HepG2 (cell line): Measurements from ENCODE around the gene ZFP69. TPM values are rescaled to one million over a fixed set of nuclear protein-coding genes. Genes with fewer than 3 reads are reported as not detected.
A peak's percentile ranks its signal among the peaks of the same experiment; 100 is the strongest.

ENCODE experiments used
- ELF1 ChIP-seq: sonication (generic); formaldehyde crosslinking; IDR thresholded peaks from 2 replicates; pipeline ENCODE4 v1.4.0; 2020; ENCODE audit warnings: missing genetic modification reagents
- GLMP ChIP-seq: sonication (generic); formaldehyde crosslinking; IDR thresholded peaks from 2 replicates; pipeline ENCODE4 v1.9.0; 2021; ENCODE audit warnings: missing genetic modification reagents, mild to moderate bottlenecking, borderline replicate concordance
- IRF9 ChIP-seq: sonication (generic); formaldehyde crosslinking; IDR thresholded peaks from 2 replicates; pipeline ENCODE4 v1.8.0; 2022; ENCODE audit warnings: missing genetic modification reagents, mild to moderate bottlenecking, borderline replicate concordance
- KDM2A ChIP-seq: sonication (generic); formaldehyde crosslinking; IDR thresholded peaks from 2 replicates; pipeline ENCODE4 v1.4.0; 2020; ENCODE audit warnings: low read depth, missing genetic modification reagents, borderline replicate concordance
- MAFF ChIP-seq: IDR thresholded peaks from 2 replicates; pipeline ENCODE4 v1.6.1; 2011; ENCODE audit warnings: low read depth, low read length, improper control_type of control experiment
- PRDM15 ChIP-seq: sonication (generic); formaldehyde crosslinking; IDR thresholded peaks from 2 replicates; pipeline ENCODE4 v1.4.0; 2020; ENCODE audit warnings: missing genetic modification reagents
- SALL1 ChIP-seq: sonication (generic); formaldehyde crosslinking; IDR thresholded peaks from 2 replicates; pipeline ENCODE4 v1.8.0; 2022; ENCODE audit warnings: mild to moderate bottlenecking, missing genetic modification reagents
- SMAD3 ChIP-seq: sonication (generic); formaldehyde crosslinking; IDR thresholded peaks from 2 replicates; pipeline ENCODE4 v1.4.0; 2020; ENCODE audit warnings: missing genetic modification reagents
- USF2 ChIP-seq, 2 experiments: sonication (generic) in 1 of 2; formaldehyde crosslinking in 1 of 2; IDR thresholded peaks; 2 replicates each; pipeline versions ENCODE4 v1.5.1 to v1.6.1; 2011 to 2020; ENCODE audit warnings: borderline replicate concordance in 1 of 2, low read depth in 1 of 2, low read length in 1 of 2, mild to moderate bottlenecking in 1 of 2, missing genetic modification reagents in 1 of 2, moderate library complexity in 1 of 2
- ZKSCAN1 ChIP-seq: fragments of 150-350 bp; IDR thresholded peaks from 2 replicates; pipeline ENCODE4 v1.6.1; 2014; ENCODE audit warnings: low read length
- ZNF225 ChIP-seq: sonication (generic); formaldehyde crosslinking; IDR thresholded peaks from 2 replicates; pipeline ENCODE4 v1.4.0; 2020; ENCODE audit warnings: mild to moderate bottlenecking, missing genetic modification reagents
- ZNF292 ChIP-seq: sonication (generic); formaldehyde crosslinking; IDR thresholded peaks from 2 replicates; pipeline ENCODE4 v1.8.1; 2022; ENCODE audit warnings: mild to moderate bottlenecking, low read depth, missing genetic modification reagents, borderline replicate concordance
- ZNF331 ChIP-seq: sonication (generic); formaldehyde crosslinking; IDR thresholded peaks from 2 replicates; pipeline ENCODE4 v1.4.0; 2020; ENCODE audit warnings: missing genetic modification reagents
- ZNF335 ChIP-seq: sonication (generic); formaldehyde crosslinking; IDR thresholded peaks from 2 replicates; pipeline ENCODE4 v1.4.0; 2020; ENCODE audit warnings: missing genetic modification reagents
- ZNF703 ChIP-seq: sonication (generic); formaldehyde crosslinking; IDR thresholded peaks from 2 replicates; pipeline ENCODE4 v1.5.1; 2020; ENCODE audit warnings: missing genetic modification reagents, mild to moderate bottlenecking, moderate library complexity, borderline replicate concordance
- polyA plus RNA-seq, 8 experiments: library from polyadenylated mRNA; depleted of rRNA in 3 of 8; stranded (reverse) in 7 of 8; unstranded in 1 of 8; fragments of >200 nt; fragmentation: Illumina TruSeq in 4 of 8; extraction: Trizol in 4 of 8; gene quantifications; 2 replicates each; pipeline versions ENCODE4 v1.2.1 to v1.2.3, GENCODE V29; 2011 to 2016; ENCODE audit warnings: low read depth in 4 of 8, missing spikeins in 1 of 8, mixed read lengths in 1 of 8; ENCODE audit not compliant: insufficient read depth in 1 of 8
- total RNA-seq, 5 experiments: library from RNA; depleted of rRNA; stranded (reverse); fragments of >200 nt; fragmentation: Illumina TruSeq; extraction: Trizol; gene quantifications; 2 replicates each; pipeline ENCODE4 v1.2.3, GENCODE V29; 2016; ENCODE audit warnings: low read depth in 1 of 5
- TF ChIP-seq, protein P1 (sequence below): sonication (generic); formaldehyde crosslinking; IDR thresholded peaks from 2 replicates; pipeline ENCODE4 v1.5.1; 2020; ENCODE audit warnings: mild to moderate bottlenecking, missing genetic modification reagents, moderate library complexity
- TF ChIP-seq, protein P2 (sequence below): sonication (generic); formaldehyde crosslinking; IDR thresholded peaks from 2 replicates; pipeline ENCODE4 v1.5.0; 2020; ENCODE audit warnings: mild to moderate bottlenecking, missing genetic modification reagents, moderate library complexity

ZFP69 gene
- total and polyA plus RNA-seq, 2 of the 13 experiments (the other 11 are each of a cell fraction or from before 2014, with no cell fraction given): 2.6 to 5.6 TPM

DNA sequence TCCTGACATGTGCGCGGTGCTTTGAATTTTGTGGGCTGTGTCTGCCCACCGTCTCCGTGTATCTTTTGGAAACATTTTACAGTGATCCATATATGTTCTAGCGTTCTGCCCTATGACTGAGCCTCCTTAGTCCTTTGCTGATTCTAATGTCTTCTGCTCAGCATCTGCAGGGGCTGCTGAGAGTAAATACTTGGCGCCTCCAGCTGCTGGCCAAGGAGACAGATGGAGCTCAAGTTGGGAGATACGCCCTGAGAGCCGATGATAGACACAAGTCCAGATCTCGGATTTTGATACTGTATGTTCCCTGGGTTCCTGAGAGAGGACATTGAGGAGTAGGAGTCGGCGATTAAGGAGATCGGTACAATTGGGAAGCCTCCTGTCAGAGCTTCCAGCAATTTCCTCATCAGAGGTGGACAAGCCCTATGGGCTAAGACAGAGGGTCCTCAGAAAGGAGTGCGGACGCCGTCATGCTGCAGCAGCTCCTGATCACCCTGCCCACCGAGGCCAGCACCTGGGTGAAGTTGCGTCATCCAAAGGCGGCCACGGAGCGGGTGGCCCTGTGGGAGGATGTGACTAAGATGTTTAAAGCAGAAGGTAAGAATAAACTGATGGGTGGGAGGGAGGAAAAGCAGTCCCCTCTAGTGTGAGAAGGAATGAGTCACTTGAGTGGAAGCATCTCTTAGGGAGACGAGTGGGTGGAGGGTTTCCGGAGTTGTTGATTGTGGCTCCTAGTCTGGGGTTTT is 26.4 kb upstream of the ZFP69 start (continued):
- TF ChIP-seq, protein P1, sequence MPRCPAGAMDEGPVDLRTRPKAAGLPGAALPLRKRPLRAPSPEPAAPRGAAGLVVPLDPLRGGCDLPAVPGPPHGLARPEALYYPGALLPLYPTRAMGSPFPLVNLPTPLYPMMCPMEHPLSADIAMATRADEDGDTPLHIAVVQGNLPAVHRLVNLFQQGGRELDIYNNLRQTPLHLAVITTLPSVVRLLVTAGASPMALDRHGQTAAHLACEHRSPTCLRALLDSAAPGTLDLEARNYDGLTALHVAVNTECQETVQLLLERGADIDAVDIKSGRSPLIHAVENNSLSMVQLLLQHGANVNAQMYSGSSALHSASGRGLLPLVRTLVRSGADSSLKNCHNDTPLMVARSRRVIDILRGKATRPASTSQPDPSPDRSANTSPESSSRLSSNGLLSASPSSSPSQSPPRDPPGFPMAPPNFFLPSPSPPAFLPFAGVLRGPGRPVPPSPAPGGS (CRISPR knock-in tag): no peak
- TF ChIP-seq PRDM15 (CRISPR knock-in tag): no peak; the same call in 1 of the 2 replicates
- 0 out of 2 replicates have a peak, but pooled peaks have one; percentile 6 for TF ChIP-seq IRF9
- peak; percentile 39; the same call in 1 of the 2 replicates for TF ChIP-seq ZNF292 (CRISPR knock-in tag)
- TF ChIP-seq ZKSCAN1: no peak
- peak; percentile 62 for TF ChIP-seq SALL1 (CRISPR knock-in tag)
- TF ChIP-seq ELF1 (CRISPR knock-in tag): no peak
- no peak for TF ChIP-seq GLMP (CRISPR knock-in tag)
- no peak for TF ChIP-seq ZNF225
- TF ChIP-seq, protein P2, sequence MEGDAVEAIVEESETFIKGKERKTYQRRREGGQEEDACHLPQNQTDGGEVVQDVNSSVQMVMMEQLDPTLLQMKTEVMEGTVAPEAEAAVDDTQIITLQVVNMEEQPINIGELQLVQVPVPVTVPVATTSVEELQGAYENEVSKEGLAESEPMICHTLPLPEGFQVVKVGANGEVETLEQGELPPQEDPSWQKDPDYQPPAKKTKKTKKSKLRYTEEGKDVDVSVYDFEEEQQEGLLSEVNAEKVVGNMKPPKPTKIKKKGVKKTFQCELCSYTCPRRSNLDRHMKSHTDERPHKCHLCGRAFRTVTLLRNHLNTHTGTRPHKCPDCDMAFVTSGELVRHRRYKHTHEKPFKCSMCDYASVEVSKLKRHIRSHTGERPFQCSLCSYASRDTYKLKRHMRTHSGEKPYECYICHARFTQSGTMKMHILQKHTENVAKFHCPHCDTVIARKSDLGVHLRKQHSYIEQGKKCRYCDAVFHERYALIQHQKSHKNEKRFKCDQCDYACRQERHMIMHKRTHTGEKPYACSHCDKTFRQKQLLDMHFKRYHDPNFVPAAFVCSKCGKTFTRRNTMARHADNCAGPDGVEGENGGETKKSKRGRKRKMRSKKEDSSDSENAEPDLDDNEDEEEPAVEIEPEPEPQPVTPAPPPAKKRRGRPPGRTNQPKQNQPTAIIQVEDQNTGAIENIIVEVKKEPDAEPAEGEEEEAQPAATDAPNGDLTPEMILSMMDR (CRISPR knock-in tag): no peak
- no peak for TF ChIP-seq ZNF335 (CRISPR knock-in tag)
- no peak for TF ChIP-seq ZNF703 (CRISPR knock-in tag)
- 0 out of 2 replicates have a peak, but pooled peaks have one; percentile 16 for TF ChIP-seq SMAD3 (CRISPR knock-in tag)
- no peak for TF ChIP-seq ZNF331 (CRISPR knock-in tag)
- TF ChIP-seq MAFF: no peak
- no peak for TF ChIP-seq USF2 (IDR thresholded peaks at IDR 0.05; ENCODE audit: low read depth, low read length)
- TF ChIP-seq USF2 (CRISPR knock-in tag; IDR thresholded peaks at IDR 0.05; ENCODE audit: borderline replicate concordance): no peak
- peak; percentile 59; the same call in 1 of the 2 replicates for TF ChIP-seq KDM2A (CRISPR knock-in tag)
